SU-DHL-6 (cell line): ENCODE results near the gene PMM2.
"Not testable (repeated sequence)": the region's sequence is repeated elsewhere in the genome, so short reads cannot be mapped to it uniquely, and the experiment has no call there.

Experiments used
- H2AFZ ChIP-seq: fragments of 200-600 bp; sonication (generic); 2 replicates; pipeline ENCODE4 v1.6.1; 2014; ENCODE audit warnings: low read depth, mild to moderate bottlenecking, moderate library complexity, mixed read lengths, antibody characterized with exemption, low read length; ENCODE audit not compliant: severe bottlenecking
- H3F3A ChIP-seq: fragments of 200-600 bp; shearing (Covaris generic); 2 replicates; pipeline ENCODE4 v1.6.0; 2016; ENCODE audit warnings: antibody characterized with exemption, mild to moderate bottlenecking; ENCODE audit not compliant: insufficient read depth
- H3K27ac ChIP-seq: fragments of 200-600 bp; sonication (generic); 2 replicates; pipeline ENCODE4 v1.5.1; 2016; ENCODE audit warnings: low read depth, mild to moderate bottlenecking, low read length, moderate library complexity, mixed read lengths
- H3K27me3 ChIP-seq: fragments of 200-600 bp; sonication (generic), shearing (Covaris generic); 2 replicates; pipeline ENCODE4 v1.6.0; 2014; ENCODE audit warnings: mild to moderate bottlenecking, low read length
- H3K36me3 ChIP-seq: fragments of 200-600 bp; sonication (generic); 2 replicates; pipeline ENCODE4 v1.6.1; 2014; ENCODE audit warnings: mild to moderate bottlenecking, low read length, mixed read lengths
- H3K4me2 ChIP-seq: fragments of 300-600, 200-600 bp; shearing (Covaris generic), sonication (generic); 2 replicates; pipeline ENCODE4 v1.6.0; 2014; ENCODE audit warnings: low read length, low read depth, mild to moderate bottlenecking; ENCODE audit not compliant: poor library complexity, severe bottlenecking
- H3K4me3 ChIP-seq: fragments of 200-600 bp; sonication (generic); 2 replicates; pipeline ENCODE4 v1.5.1; 2014; ENCODE audit warnings: antibody characterized with exemption, low read length, mild to moderate bottlenecking, mixed read lengths; ENCODE audit not compliant: insufficient read depth, poor library complexity, severe bottlenecking
- H3K79me2 ChIP-seq: fragments of 200-600 bp; sonication (generic); 2 replicates; pipeline ENCODE4 v1.6.1; 2014; ENCODE audit warnings: mild to moderate bottlenecking, low read length, moderate library complexity; ENCODE audit not compliant: insufficient read depth
- H3K9ac ChIP-seq: fragments of 200-600 bp; sonication (generic); 2 replicates; pipeline ENCODE4 v1.7.0; 2014; ENCODE audit warnings: mild to moderate bottlenecking, low read length
- H3K9me2 ChIP-seq: fragments of 200-600 bp; sonication (generic); replicated peaks from 2 replicates; pipeline ENCODE4 v1.6.1; 2014; ENCODE audit warnings: low read length; ENCODE audit not compliant: insufficient read depth
- H3K9me3 ChIP-seq: fragments of 200-600 bp; sonication (generic); 2 replicates; pipeline ENCODE4 v1.6.1; 2014; ENCODE audit warnings: low read length, mixed read lengths; ENCODE audit not compliant: insufficient read depth
- H4K20me1 ChIP-seq: fragments of 200-600 bp; sonication (generic); 2 replicates; pipeline ENCODE4 v1.6.1; 2014; ENCODE audit warnings: low read depth, mild to moderate bottlenecking, antibody characterized with exemption, low read length, moderate library complexity, mixed read lengths
- CTCF ChIP-seq: fragments of 200-600 bp; sonication (generic); IDR thresholded peaks from one replicate; pipeline ENCODE4 v1.5.1; 2017; ENCODE audit warnings: antibody characterized with exemption, mild to moderate bottlenecking, low read length, moderate library complexity; ENCODE audit not compliant: insufficient read depth, poor library complexity, severe bottlenecking
- EZH2phosphoT487 ChIP-seq: fragments of 200-600 bp; sonication (generic), shearing (Covaris generic); conservative IDR thresholded peaks from 2 replicates; pipeline ENCODE4 v1.6.1; 2018; ENCODE audit warnings: mild to moderate bottlenecking, antibody characterized with exemption, low read length, moderate library complexity, mixed read lengths

PMM2 gene

GRCh38 chr16:8797364-8798173 is at the start of gene PMM2, which contains the start of gene TMEM186:
Gene PMM2 (plus strand): TSS chr16:8797839. CDS start chr16:8797883, 44 bp downstream.
Gene TMEM186 (minus strand): TSS chr16:8797639. CDS start chr16:8797614, 25 bp downstream.
- Histone ChIP-seq H3K79me2 (peaks cover 70% of the 10 kb centered on the region), H3K4me3 (peak within 1 kb of the TSS; percentile 86), H3K4me2 (peak within 1 kb of the TSS; percentile 91), H3K9ac (peak within 1 kb of the TSS; percentile 95), H4K20me1 (peaks cover 10% of the 10 kb centered on the region; the same call in 1 of the 2 replicates), H3F3A (no peaks in the 10 kb centered on the region), H3K27ac (peak within 1 kb of the TSS; percentile 45), H3K27me3 (no peaks in the 10 kb centered on the region), H3K36me3 (peaks cover 6% of the 10 kb centered on the region; the same call in 1 of the 2 replicates), H2AFZ (peak within 1 kb of the TSS; percentile 76), H3K9me3 (no peaks in the 10 kb centered on the region), H3K9me2 (no peaks in the 10 kb centered on the region)
- TF ChIP-seq CTCF (no peak), EZH2phosphoT487 (no peak)

- H3K79me2 ChIP-seq, H3K27me3 ChIP-seq, H2AFZ ChIP-seq, H3K9me3 ChIP-seq, H4K20me1 ChIP-seq, H3K4me2 ChIP-seq, H3K9me2 ChIP-seq, H3K36me3 ChIP-seq, H3F3A ChIP-seq, H3K9ac ChIP-seq, H3K4me3 ChIP-seq, H3K27ac ChIP-seq: not testable (repeated sequence)
Measured at GRCh38 chr16:8748944-8749343, 48.7 kb upstream of the PMM2 start.

GRCh38 chr16:8751481-8752311 is 45.9 kb upstream of the PMM2 start:
- Histone ChIP-seq H3K27ac (no peak overlapping the region), H3K4me3 (no peak overlapping the region), H3K9me2 (no peaks in the 10 kb centered on the region), H3K9ac (no peak overlapping the region), H2AFZ (no peak overlapping the region), H3K27me3 (no peaks in the 10 kb centered on the region), H3K4me2 (no peak overlapping the region), H3K36me3 (no peaks in the 10 kb centered on the region), H3F3A (no peaks in the 10 kb centered on the region), H3K9me3 (no peaks in the 10 kb centered on the region), H4K20me1 (no peaks in the 10 kb centered on the region), H3K79me2 (no peaks in the 10 kb centered on the region)
- TF ChIP-seq CTCF (no peak), EZH2phosphoT487 (no peak)
